Activated CD8-positive, alpha-beta memory T cell treated with anti-CD3 and anti-CD28 coated beads, Interleukin-2, amount 50 U/mL, for 48 hours (primary cell): ENCODE results near the gene ADPRS.

Experiments used
- DNase-seq: peaks from one replicate; pipeline ENCODE4 v3.0.0-alpha.2; 2020

Gene ADPRS

DNA sequence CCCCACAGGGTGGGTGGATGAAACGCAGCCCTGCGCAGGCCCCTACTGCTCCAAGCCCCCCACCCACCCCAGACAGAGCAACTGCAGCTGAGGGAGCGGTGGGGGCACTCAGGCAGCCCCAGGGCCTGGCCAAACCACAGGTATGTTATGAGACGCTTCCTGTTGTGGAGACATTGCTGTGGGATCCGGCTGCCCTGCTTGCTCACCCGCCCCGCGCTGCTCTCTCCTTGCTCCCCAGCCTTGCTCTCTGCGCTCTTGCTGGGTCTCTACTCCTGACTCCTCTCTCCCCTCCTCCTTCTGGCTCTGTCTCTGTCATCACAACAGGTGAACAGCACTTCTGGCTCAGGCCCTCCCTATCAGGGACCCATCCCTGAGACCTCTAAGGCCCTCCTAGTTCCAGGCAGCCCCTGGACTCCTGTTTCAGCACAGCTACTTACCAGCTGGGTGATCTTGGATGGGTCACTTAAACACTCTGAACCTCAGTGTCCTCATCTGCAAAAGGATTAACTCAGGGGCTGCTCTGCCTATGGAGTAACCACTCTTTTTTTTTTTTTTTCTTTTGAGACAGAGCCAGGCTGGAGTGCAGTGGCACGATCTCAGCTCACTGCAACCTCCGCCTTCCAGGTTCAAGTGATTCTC lies 20.5 kb downstream of the ADPRS start:
- DNase-seq, result peak; percentile 71

DNA sequence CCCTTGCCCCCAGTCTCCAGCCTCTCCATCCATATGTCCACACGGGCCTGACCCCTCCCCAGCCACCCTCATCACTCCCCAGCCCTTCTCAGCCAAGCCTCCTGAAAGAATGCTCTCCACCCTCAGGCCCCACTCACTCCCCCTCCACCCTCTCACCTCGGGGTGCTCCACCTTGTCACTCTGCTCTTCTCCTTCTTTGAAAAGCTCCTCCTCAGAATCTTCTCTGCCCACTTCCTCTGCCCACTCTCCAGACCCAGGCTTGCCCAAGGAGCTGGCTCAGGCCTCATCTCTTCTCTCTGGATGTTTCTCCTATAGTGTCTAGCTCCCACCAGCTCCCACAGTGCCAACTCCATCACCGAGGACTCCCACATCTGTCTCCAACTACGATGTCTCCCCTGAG lies 22.5 kb downstream of the ADPRS start:
- DNase-seq, result no peak

GRCh38 chr1:36112823-36113222 lies 24.1 kb downstream of the ADPRS start:
- no peak for DNase-seq

GRCh38 chr1:36114371-36114770 lies 25.7 kb downstream of the ADPRS start:
- DNase-seq, result no peak

DNA sequence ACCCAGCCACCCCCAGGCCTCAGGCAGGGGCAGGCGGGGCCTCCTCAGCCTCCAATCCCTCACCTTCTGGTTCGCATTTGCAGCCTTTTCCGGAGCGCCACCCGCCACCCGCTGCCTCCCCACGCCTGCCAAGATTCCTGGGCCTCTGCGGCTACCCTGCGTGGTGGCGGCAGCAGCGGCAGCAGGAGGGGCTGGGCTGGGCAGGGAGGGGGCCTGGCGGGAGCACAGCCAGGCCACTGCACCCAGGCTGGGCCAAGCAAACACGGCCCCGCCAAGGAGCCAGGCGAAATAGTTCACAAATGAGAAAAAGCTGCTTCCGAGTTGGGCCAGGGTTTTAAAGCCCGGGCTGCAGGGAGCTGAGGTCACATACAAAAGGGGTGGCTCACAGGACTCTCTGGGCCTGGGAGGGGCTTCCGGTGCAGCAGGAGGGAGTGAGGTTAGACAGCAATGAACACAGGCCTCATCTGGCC lies 26.5 kb downstream of the ADPRS start:
- DNase-seq, result no peak

GRCh38 chr1:36115931-36116330 lies 27.2 kb downstream of the ADPRS start:
- DNase-seq, result no peak

- DNase-seq, result no peak
Measured at GRCh38 chr1:36116901-36117300, 28.2 kb downstream of the ADPRS start.

GRCh38 chr1:36118447-36119204 lies 29.9 kb downstream of the ADPRS start:
- no peak for DNase-seq

DNA sequence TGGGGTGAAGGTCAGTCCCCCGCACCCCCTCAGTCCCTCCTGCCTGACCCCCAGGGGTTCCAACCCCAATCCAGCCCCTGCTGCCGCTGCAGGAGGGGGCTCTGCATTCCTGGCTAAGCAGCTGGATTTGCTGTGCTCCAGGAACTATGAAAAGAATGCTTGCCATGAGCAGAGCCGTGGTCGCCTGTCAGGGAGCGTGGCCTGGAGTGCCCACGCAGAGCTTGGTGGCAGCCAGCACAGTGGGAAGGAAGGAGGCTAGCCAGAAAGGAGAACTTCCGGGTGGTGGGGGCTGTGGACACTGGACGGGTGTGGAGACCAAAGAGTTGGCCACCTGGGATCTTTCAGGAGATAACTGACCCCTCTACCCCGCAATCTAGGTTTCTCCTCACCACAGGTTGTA lies 30.8 kb downstream of the ADPRS start:
- DNase-seq, result no peak

DNA sequence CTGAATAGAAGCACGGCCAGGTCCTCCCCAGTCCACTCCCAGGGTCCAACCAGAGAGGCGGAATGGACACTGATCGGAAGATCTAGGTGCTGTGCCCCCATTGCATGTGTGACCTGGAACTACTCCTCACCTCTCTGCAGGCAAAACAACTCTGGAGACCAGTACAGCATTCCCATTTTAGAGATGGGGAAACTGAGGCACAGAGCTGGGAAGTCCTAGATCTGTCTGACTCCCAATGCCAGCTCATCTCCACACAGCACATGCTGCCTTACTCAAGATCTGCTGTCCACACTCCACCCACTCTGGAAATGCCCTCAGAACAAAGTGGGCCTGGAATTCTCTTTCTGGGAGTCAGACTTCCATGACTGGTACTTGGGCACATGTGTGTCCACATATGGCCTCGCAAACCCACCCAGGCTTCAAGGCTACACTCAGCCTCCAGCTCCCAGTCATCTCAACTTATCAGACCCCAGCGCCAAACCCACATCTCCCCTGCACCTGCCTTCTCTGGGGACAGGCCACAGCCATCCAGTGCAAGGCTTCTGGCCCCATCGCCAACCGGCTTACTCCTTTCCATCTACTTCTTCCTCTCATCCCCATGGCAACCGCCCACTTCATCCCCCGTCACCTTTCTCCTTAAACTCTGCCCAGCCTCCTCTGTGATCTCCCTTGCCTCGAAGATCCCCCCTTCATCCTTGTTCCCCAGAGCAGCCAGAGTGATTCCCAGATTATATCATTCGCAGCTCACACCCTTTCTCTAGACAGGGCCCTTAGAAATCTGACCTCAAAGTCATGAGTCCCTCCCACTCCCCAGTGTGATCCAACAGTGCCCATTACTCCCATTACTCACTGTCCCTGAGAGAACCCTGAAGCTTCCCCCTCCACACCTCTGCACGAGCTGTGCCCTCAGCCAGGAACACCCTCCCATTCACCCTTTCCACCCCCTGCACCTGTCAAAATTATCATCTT lies 33.7 kb downstream of the ADPRS start:
- no peak for DNase-seq

DNA sequence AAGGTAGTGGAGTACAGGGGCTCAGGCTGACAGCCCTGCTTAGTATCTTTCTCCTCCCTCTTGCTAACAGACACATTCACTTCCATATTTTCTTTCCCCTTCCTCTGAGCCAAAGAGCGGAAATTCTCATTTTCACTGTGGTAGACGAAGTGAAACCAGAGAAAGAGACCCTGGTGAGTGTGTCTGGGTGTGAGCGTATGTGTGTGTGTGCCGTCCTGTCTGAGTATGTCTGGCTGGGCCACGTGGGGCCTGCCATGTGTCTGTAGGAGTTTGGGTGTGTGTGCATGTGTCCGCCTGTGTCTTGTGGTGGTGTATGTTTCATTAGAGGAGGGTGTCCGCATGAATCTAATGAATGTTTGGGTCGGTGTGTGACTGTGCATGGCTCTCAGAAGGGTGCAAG lies 34.7 kb downstream of the ADPRS start:
- no peak for DNase-seq

DNA sequence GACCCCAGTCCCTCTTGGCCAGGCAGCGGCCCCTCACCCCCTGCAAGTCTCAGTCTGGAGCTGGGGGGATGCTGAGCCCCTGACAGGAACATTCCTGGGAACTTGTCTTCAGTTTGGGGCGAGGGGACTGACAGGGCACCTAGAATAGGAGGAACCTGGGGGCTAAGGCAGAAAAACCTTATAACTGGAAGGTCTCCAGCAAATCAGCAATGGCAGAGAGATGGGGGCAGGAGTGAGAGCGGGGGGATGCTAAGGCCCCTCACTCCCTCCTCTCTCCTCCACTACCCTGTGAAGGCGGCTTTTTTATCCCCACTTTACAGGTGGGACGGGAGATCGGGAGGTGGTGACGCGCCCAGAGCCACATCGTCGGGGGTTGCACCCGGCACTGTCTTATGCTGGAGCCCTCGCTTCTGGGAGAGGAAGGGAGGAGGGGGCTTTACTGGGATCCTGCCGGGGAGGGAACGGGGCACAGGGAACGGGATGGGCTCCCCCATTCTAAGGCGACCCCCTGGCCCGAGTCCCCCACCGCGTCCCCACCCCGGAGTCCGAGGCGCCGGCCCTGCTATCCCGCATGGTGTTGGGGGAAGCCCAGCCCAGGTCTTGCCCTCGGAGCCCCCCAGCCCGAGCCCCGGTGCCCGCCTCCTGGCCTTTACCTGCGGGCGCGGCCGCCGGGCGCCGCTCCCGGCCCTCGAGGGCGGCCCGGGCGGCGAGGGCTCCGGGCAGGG lies 35.9 kb downstream of the ADPRS start:
- no peak for DNase-seq

GRCh38 chr1:36125129-36125991 lies 36.7 kb downstream of the ADPRS start, which contains the start of gene COL8A2:
COL8A2 (minus strand) TSS chr1:36125222; CDS start chr1:36100242, 24,980 bp downstream.
- no peak for DNase-seq

- DNase-seq, result no peak
Measured at GRCh38 chr1:36126005-36126716, 37.5 kb downstream of the ADPRS start.

DNA sequence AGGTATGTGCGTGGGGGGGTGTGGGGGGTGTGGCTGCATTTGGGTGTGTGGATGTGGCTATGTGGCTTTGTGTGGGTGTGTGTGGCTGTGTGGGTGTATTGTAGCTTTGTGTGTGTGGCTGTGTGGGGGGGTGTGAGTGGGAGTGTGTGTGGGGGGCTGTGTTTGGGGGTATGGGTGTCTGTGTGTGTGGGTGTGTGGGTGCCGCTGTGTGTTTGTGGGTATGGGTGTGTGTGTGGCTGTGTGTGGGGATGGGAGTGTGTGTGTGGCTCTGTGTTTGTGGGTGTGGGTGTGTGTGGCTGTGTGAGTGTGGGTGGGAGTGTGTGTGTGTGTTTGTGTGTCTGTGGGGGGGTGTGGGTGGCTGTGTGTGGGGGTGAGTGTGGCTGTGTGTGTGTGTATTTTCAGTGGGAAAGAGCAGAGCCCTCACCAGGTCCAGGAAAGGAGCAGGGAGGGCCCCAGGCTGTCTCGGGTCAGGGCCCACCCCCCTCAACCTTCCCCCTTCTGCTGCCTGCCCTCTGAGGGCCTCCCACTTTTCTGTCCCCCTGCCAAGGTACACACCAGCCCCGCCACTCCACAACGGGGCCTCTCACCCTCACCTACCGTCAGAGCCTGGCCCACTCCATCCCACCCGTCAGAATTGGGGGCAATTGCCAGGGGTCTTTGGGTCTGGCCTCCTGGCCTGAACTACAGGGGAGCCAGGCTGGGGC lies 38.3 kb downstream of the ADPRS start:
- DNase-seq, result no peak

GRCh38 chr1:36128126-36128904 lies 39.6 kb downstream of the ADPRS start:
- no peak for DNase-seq

DNA sequence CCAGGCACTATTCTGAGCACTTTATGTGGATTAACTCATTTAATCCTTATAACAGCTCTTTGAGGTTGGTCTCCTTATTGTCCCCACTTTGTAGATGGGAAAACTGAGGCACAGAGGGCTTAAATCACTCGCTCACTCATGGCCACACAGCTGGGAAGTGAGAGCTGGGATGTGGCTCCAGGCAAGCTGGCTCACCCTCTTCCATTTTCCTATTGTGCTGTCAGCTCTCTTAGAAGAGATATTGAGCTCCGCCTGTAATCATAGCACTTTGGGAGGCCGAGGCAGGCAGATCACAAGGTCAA lies 40.2 kb downstream of the ADPRS start:
- DNase-seq, result no peak

GRCh38 chr1:36132029-36132428 lies 43.3 kb downstream of the ADPRS start:
- no peak for DNase-seq

DNA sequence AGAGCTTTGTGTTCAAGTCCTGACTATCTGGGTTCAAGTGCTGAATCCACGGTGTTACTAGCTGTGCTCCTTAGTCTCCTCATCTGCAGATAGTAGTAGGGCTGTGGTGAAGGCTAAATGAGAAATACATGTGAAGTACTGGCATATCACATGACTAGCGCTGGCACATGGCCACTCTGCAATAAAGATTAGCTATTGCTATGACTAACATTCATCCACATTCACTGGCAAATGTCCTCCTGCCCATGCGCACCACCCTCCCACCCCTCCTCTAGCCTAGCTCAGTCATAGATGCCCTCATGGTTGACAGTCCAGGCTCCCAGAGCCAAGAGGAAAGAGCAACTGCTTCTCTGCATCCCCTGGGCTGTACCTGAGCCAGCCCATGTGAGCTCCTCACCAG lies 44.8 kb downstream of the ADPRS start:
- no peak for DNase-seq

DNA sequence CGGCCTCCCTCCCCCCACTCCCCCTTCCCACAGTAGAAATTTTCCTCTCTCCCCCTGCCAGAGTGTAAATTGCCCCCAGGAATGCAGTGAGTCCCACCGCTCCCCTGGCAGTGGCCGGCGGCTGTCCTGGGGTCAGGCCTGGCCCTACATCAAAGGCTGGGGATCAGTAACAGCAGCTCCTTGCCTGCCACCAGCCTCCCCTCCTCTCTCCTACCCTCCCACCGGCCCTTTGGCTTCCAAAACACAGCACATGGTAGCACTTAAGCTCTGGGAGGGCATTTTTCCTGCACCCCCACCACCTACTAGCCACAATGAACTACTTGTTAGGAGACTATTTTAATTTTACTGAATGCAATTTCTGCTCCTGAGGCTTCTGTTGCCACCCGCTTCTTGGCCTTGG lies 45.3 kb downstream of the ADPRS start:
- DNase-seq, result no peak
